Brain microvascular endothelial cell (primary cell): Measurements from ENCODE around the gene TKFC.

Source experiments
- DNase-seq: peaks from one replicate; pipeline ENCODE4 v3.0.0-alpha.2; 2020
- H3K27ac ChIP-seq: fragments of 250-450 bp; sonication (Bioruptor Pico); 2 replicates; pipeline ENCODE4 v1.5.1; 2020; ENCODE audit warnings: mild to moderate bottlenecking, moderate library complexity
- H3K27me3 ChIP-seq: fragments of 250-450 bp; sonication (Bioruptor Pico); replicated peaks from 2 replicates; pipeline ENCODE4 v1.5.1; 2020; ENCODE audit warnings: mild to moderate bottlenecking
- H3K36me3 ChIP-seq: fragments of 250-450 bp; sonication (Bioruptor Pico); replicated peaks from 2 replicates; pipeline ENCODE4 v1.5.1; 2020; ENCODE audit warnings: mild to moderate bottlenecking
- H3K4me3 ChIP-seq: 2 replicates; pipeline ENCODE4 v1.5.1; 2011; ENCODE audit warnings: low read depth, mild to moderate bottlenecking, control low read depth, low read length, moderate library complexity
- in situ Hi-C: cut with HindIII; loops from 2 replicates; pipeline ENCODE4 v1.10.0; 2017; ENCODE audit warnings: low sequenced_read_pairs, low pct_ligation_motif_present
- TF ChIP-seq, protein P1 (sequence below): IDR thresholded peaks from 2 replicates; pipeline ENCODE4 v1.5.1; 2011; ENCODE audit warnings: low read depth, mild to moderate bottlenecking, moderate library complexity, low read length, control low read depth, inconsistent platforms; ENCODE audit errors: missing control alignments

The TKFC gene

DNA sequence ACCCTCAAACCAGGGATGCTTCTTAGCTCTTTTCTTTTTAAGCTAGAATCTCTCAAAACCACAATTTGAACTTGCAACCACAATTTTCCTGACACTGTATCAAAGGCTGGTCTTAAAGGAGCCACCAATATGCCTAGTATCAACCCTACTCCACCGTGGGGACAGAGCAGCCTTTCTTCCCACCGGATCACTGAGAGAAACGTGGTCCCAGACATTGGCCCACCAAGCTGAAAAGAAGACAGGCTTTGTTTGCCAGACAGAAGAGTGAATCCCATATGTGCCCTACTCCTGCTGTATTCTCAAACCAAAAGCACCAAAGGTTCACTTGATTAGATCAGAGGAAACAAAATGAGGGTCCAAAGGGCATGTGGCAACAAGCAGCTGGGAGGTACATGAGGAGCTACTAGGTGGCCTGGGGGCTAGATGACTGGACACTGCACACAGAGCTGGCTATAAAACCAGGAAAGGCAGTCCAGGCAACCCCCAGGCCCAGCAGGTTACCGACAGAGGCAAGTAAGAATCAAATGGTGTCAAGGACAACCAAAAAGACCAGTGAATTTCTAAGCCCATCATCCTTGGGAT, 34.3 kb upstream of the TKFC start:
- H3K36me3 ChIP-seq, result peaks cover 46% of the 10 kb centered on the region
- in situ Hi-C loops, result no loop called here
- H3K27ac ChIP-seq, result no peak overlapping the region
- DNase-seq, result no peak
- TF ChIP-seq, protein P1, sequence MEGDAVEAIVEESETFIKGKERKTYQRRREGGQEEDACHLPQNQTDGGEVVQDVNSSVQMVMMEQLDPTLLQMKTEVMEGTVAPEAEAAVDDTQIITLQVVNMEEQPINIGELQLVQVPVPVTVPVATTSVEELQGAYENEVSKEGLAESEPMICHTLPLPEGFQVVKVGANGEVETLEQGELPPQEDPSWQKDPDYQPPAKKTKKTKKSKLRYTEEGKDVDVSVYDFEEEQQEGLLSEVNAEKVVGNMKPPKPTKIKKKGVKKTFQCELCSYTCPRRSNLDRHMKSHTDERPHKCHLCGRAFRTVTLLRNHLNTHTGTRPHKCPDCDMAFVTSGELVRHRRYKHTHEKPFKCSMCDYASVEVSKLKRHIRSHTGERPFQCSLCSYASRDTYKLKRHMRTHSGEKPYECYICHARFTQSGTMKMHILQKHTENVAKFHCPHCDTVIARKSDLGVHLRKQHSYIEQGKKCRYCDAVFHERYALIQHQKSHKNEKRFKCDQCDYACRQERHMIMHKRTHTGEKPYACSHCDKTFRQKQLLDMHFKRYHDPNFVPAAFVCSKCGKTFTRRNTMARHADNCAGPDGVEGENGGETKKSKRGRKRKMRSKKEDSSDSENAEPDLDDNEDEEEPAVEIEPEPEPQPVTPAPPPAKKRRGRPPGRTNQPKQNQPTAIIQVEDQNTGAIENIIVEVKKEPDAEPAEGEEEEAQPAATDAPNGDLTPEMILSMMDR, result no peak
- H3K4me3 ChIP-seq, result no peak overlapping the region
- H3K27me3 ChIP-seq, result no peaks in the 10 kb centered on the region

- no peaks in the 10 kb centered on the region for H3K27me3 ChIP-seq
- DNase-seq, result no peak
- H3K4me3 ChIP-seq, result no peak overlapping the region
- H3K27ac ChIP-seq, result no peak overlapping the region
- TF ChIP-seq, protein P1, result no peak
- H3K36me3 ChIP-seq, result peaks cover 79% of the 10 kb centered on the region
- in situ Hi-C loops, result no loop called here
Measured at GRCh38 chr11:61302550-61302949, 30.5 kb upstream of the TKFC start.

GRCh38 chr11:61303725-61304124, 29.3 kb upstream of the TKFC start:
- in situ Hi-C loops, result no loop called here
- no peak for DNase-seq
- no peaks in the 10 kb centered on the region for H3K27me3 ChIP-seq
- H3K4me3 ChIP-seq, result no peak overlapping the region
- H3K27ac ChIP-seq, result no peak overlapping the region
- H3K36me3 ChIP-seq, result peaks cover 89% of the 10 kb centered on the region
- TF ChIP-seq, protein P1, result no peak

- no peak overlapping the region for H3K27ac ChIP-seq
- DNase-seq, result no peak
- no peaks in the 10 kb centered on the region for H3K27me3 ChIP-seq
- TF ChIP-seq, protein P1, result no peak
- H3K4me3 ChIP-seq, result no peak overlapping the region
- in situ Hi-C loops, result no loop called here
- peaks cover 91% of the 10 kb centered on the region for H3K36me3 ChIP-seq
Measured at GRCh38 chr11:61305417-61305816, 27.6 kb upstream of the TKFC start.

- no peak overlapping the region for H3K27ac ChIP-seq
- DNase-seq, result no peak
- in situ Hi-C loops, result no loop called here
- TF ChIP-seq, protein P1, result no peak
- H3K36me3 ChIP-seq, result peaks cover 89% of the 10 kb centered on the region
- H3K4me3 ChIP-seq, result no peak overlapping the region
- H3K27me3 ChIP-seq, result no peaks in the 10 kb centered on the region
Measured at GRCh38 chr11:61306221-61306620, 26.8 kb upstream of the TKFC start.

DNA sequence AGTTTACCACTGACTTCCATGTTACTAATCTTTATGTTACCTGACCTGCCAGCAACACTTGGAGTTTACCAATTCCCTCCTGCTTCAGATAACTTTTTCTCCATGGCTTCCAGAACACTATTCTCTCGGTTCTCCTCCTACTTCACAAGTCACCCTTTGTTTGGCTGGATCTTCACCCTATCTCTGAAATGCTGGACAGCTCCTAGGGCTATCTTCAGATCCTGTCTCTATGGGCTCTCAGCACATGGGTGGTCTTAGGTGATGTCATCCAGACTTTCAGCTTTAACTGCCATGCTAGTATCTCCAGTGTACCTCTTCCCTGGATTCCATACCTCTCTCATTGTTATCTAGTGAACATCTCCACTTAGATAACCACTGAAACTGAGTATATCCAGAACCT, 25.7 kb upstream of the TKFC start:
- Histone ChIP-seq H3K4me3 (no peak overlapping the region), H3K27me3 (no peaks in the 10 kb centered on the region), H3K36me3 (peaks cover 90% of the 10 kb centered on the region), H3K27ac (no peak overlapping the region)
- TF ChIP-seq, protein P1, result no peak
- no peak for DNase-seq
- in situ Hi-C loops, result no loop called here
